ENCODE results near the gene HPGDS. TPM values are rescaled to one million over a fixed set of nuclear protein-coding genes. Genes with fewer than 3 reads are reported as not detected.

The HPGDS gene
- polyA plus RNA-seq, 1 donor from 2014 or later, result not detected

- H3F3A ChIP-seq (ENCODE audit: insufficient read depth, low read length, poor library complexity, severe bottlenecking), result no peaks in the 10 kb centered on the region
- H4K20me1 ChIP-seq (ENCODE audit: insufficient read depth), result no peaks in the 10 kb centered on the region
- no peak overlapping the region for H3K27ac ChIP-seq (ENCODE audit: low read length)
- no peak overlapping the region for H3K4me2 ChIP-seq (ENCODE audit: low read length)
- no peaks in the 10 kb centered on the region for H3K79me2 ChIP-seq (replicated peaks; ENCODE audit: insufficient read depth, low read length)
- no peaks in the 10 kb centered on the region for H3K9me2 ChIP-seq (ENCODE audit: insufficient read depth, low read length)
- no peaks in the 10 kb centered on the region for H3K27me3 ChIP-seq (ENCODE audit: insufficient read depth, low read depth, low read length)
- H3K9ac ChIP-seq (ENCODE audit: low read length), result no peak overlapping the region
- no peaks in the 10 kb centered on the region for H3K36me3 ChIP-seq (ENCODE audit: insufficient read depth, low read length)
- no peak for TF ChIP-seq POLR2AphosphoS5 (IDR thresholded peaks at IDR 0.05)
- TF ChIP-seq CTCF (IDR thresholded peaks at IDR 0.05; ENCODE audit: poor library complexity, severe bottlenecking), result no peak
- TF ChIP-seq RAD21 (conservative IDR thresholded peaks at IDR 0.05), result no peak
- H2AFZ ChIP-seq (ENCODE audit: low read depth, low read length), result no peak overlapping the region
- no peak overlapping the region for H3K4me3 ChIP-seq (ENCODE audit: low read length)
- H3K9me3 ChIP-seq (ENCODE audit: low read length), result no peaks in the 10 kb centered on the region
These were observed 7.5 kb upstream of the HPGDS start for GRCh38 chr4:94350095-94350494.

- no peak overlapping the region for H3K9ac ChIP-seq (ENCODE audit: low read length)
- H3K4me2 ChIP-seq (ENCODE audit: low read length), result no peak overlapping the region
- H3K9me2 ChIP-seq (ENCODE audit: insufficient read depth, low read length), result no peaks in the 10 kb centered on the region
- H3K4me3 ChIP-seq (ENCODE audit: low read length), result no peak overlapping the region
- H3K9me3 ChIP-seq (ENCODE audit: low read length), result no peaks in the 10 kb centered on the region
- H3K79me2 ChIP-seq (replicated peaks; ENCODE audit: insufficient read depth, low read length), result no peaks in the 10 kb centered on the region
- no peaks in the 10 kb centered on the region for H3K36me3 ChIP-seq (ENCODE audit: insufficient read depth, low read length)
- TF ChIP-seq EP300 (conservative IDR thresholded peaks at IDR 0.05; ENCODE audit: poor library complexity, severe bottlenecking) (no peak), MXI1 (conservative IDR thresholded peaks at IDR 0.05; ENCODE audit: poor library complexity, severe bottlenecking) (no peak), EZH2 (IDR thresholded peaks at IDR 0.05; ENCODE audit: borderline replicate concordance, insufficient read depth, low read length, poor library complexity, severe bottlenecking) (no peak), REST (IDR thresholded peaks at IDR 0.05; ENCODE audit: borderline replicate concordance) (no peak), TAF1 (IDR thresholded peaks at IDR 0.05; ENCODE audit: low read depth) (no peak), CTCF (IDR thresholded peaks at IDR 0.05; ENCODE audit: poor library complexity, severe bottlenecking) (no peak), SMC3 (conservative IDR thresholded peaks at IDR 0.05; ENCODE audit: poor library complexity) (no peak)
- no peak overlapping the region for H3K27ac ChIP-seq (ENCODE audit: low read length)
- H2AFZ ChIP-seq (ENCODE audit: low read depth, low read length), result no peak overlapping the region
- no peaks in the 10 kb centered on the region for H3K27me3 ChIP-seq (ENCODE audit: insufficient read depth, low read depth, low read length)
- H3F3A ChIP-seq (ENCODE audit: insufficient read depth, low read length, poor library complexity, severe bottlenecking), result no peaks in the 10 kb centered on the region
- no peaks in the 10 kb centered on the region for H4K20me1 ChIP-seq (ENCODE audit: insufficient read depth)
These were observed 6.6 kb upstream of the HPGDS start for GRCh38 chr4:94349193-94349592.
